Type B pancreatic cell (in vitro differentiated cells): Measurements from ENCODE around the gene CELA3B. TPM values are rescaled to one million over a fixed set of nuclear protein-coding genes. Genes with fewer than 3 reads are reported as not detected.
"Not testable (repeated sequence)": the region's sequence is repeated elsewhere in the genome, so short reads cannot be mapped to it uniquely, and the experiment has no call there.

Experiments used
- DNase-seq: peaks from one replicate; pipeline ENCODE4 v3.0.0; 2021; ENCODE audit warnings: mixed read lengths; ENCODE audit not compliant: unreplicated experiment; ENCODE audit errors: extremely low spot score
- H3K27ac Mint-ChIP-seq: 2 replicates; pipeline ENCODE4 v1.8.0; 2021; ENCODE audit warnings: mild to moderate bottlenecking, mixed read lengths
- H3K27me3 Mint-ChIP-seq: 2 replicates; pipeline ENCODE4 v1.8.0; 2021; ENCODE audit warnings: mixed read lengths
- H3K36me3 Mint-ChIP-seq: 2 replicates; pipeline ENCODE4 v1.8.0; 2021; ENCODE audit warnings: mixed read lengths
- H3K4me1 Mint-ChIP-seq: one replicate; pipeline ENCODE4 v1.8.0; 2021; ENCODE audit warnings: mixed read lengths; ENCODE audit not compliant: unreplicated experiment
- H3K4me3 Mint-ChIP-seq: 2 replicates; pipeline ENCODE4 v1.8.0; 2021; ENCODE audit warnings: mild to moderate bottlenecking, mixed read lengths
- H3K9me3 Mint-ChIP-seq: 2 replicates; pipeline ENCODE4 v1.8.0; 2021; ENCODE audit warnings: mixed read lengths
- CTCF ChIP-seq: fragments of 200-600 bp; sonication (generic); conservative IDR thresholded peaks from 2 replicates; pipeline ENCODE4 v1.5.0; 2021; ENCODE audit warnings: antibody characterized with exemption, mild to moderate bottlenecking
- total RNA-seq: library from RNA; stranded (reverse); gene quantifications from 2 replicates; pipeline ENCODE4 v1.2.1, GENCODE V29; 2021; ENCODE audit warnings: low replicate concordance

Gene CELA3B
- total RNA-seq, 1 donor from 2014 or later: not detected

- H3K27ac Mint-ChIP-seq: peak overlapping the region; percentile 51
- not testable (repeated sequence) for H3K36me3 Mint-ChIP-seq, H3K4me1 Mint-ChIP-seq, H3K4me3 Mint-ChIP-seq, DNase-seq, H3K27me3 Mint-ChIP-seq, H3K9me3 Mint-ChIP-seq
Measured at GRCh38 chr1:21999645-22000044, 22.8 kb downstream of the CELA3B start.

- H3K4me1 Mint-ChIP-seq: peaks cover under 1% of the 10 kb centered on the region
- TF ChIP-seq CTCF: no peak
- no peaks in the 10 kb centered on the region for H3K9me3 Mint-ChIP-seq
- no peak within 1 kb of the TSS for H3K4me3 Mint-ChIP-seq
- H3K36me3 Mint-ChIP-seq: no peaks in the 10 kb centered on the region
- peak within 1 kb of the TSS; percentile 53 for H3K27ac Mint-ChIP-seq
- DNase-seq: no peak
- no peaks in the 10 kb centered on the region for H3K27me3 Mint-ChIP-seq
Measured at GRCh38 chr1:22001409-22001808, 24.6 kb downstream of the CELA3B start, which contains the start of gene CELA3A. TSS of gene CELA3A (plus strand) at chr1:22001657. CDS start at chr1:22001675, 18 bp downstream.

GRCh38 chr1:22002461-22002860, 25.6 kb downstream of the CELA3B start:
- not testable (repeated sequence) for H3K4me1 Mint-ChIP-seq, H3K36me3 Mint-ChIP-seq, H3K4me3 Mint-ChIP-seq, H3K9me3 Mint-ChIP-seq, H3K27me3 Mint-ChIP-seq, DNase-seq, H3K27ac Mint-ChIP-seq

- not testable (repeated sequence) for H3K36me3 Mint-ChIP-seq, H3K9me3 Mint-ChIP-seq, H3K4me3 Mint-ChIP-seq, H3K27me3 Mint-ChIP-seq, H3K27ac Mint-ChIP-seq, DNase-seq, H3K4me1 Mint-ChIP-seq
Measured at GRCh38 chr1:22002875-22003274, 26.1 kb downstream of the CELA3B start.

GRCh38 chr1:22003959-22004358, 27.1 kb downstream of the CELA3B start:
- not testable (repeated sequence) for H3K4me1 Mint-ChIP-seq, H3K9me3 Mint-ChIP-seq, DNase-seq, H3K36me3 Mint-ChIP-seq, H3K27ac Mint-ChIP-seq, H3K27me3 Mint-ChIP-seq, H3K4me3 Mint-ChIP-seq

- not testable (repeated sequence) for H3K9me3 Mint-ChIP-seq, H3K36me3 Mint-ChIP-seq, H3K4me3 Mint-ChIP-seq, H3K27me3 Mint-ChIP-seq, H3K4me1 Mint-ChIP-seq, DNase-seq, H3K27ac Mint-ChIP-seq
- TF ChIP-seq CTCF: peak; percentile 62
Measured at GRCh38 chr1:22005261-22006149, 28.7 kb downstream of the CELA3B start.

GRCh38 chr1:22006736-22007135, 29.9 kb downstream of the CELA3B start:
- not testable (repeated sequence) for H3K27me3 Mint-ChIP-seq, H3K4me1 Mint-ChIP-seq, H3K36me3 Mint-ChIP-seq, DNase-seq, H3K27ac Mint-ChIP-seq, H3K9me3 Mint-ChIP-seq, H3K4me3 Mint-ChIP-seq

- H3K9me3 Mint-ChIP-seq, H3K27me3 Mint-ChIP-seq, DNase-seq, H3K4me3 Mint-ChIP-seq, H3K4me1 Mint-ChIP-seq, H3K36me3 Mint-ChIP-seq, H3K27ac Mint-ChIP-seq: not testable (repeated sequence)
Measured at GRCh38 chr1:22007262-22007661, 30.4 kb downstream of the CELA3B start.

GRCh38 chr1:22009566-22009965, 32.7 kb downstream of the CELA3B start:
- H3K4me1 Mint-ChIP-seq: not testable (repeated sequence)

GRCh38 chr1:22012752-22013151, 35.9 kb downstream of the CELA3B start:
- not testable (repeated sequence) for H3K4me3 Mint-ChIP-seq, H3K4me1 Mint-ChIP-seq, H3K27ac Mint-ChIP-seq, DNase-seq, H3K27me3 Mint-ChIP-seq, H3K9me3 Mint-ChIP-seq, H3K36me3 Mint-ChIP-seq

More at GRCh38 chr1:22009566-22009965, 32.7 kb downstream of the CELA3B start:
- not testable (repeated sequence) for H3K36me3 Mint-ChIP-seq, H3K27me3 Mint-ChIP-seq, H3K4me3 Mint-ChIP-seq, H3K9me3 Mint-ChIP-seq, DNase-seq, H3K27ac Mint-ChIP-seq

- not testable (repeated sequence) for DNase-seq, H3K36me3 Mint-ChIP-seq, H3K4me3 Mint-ChIP-seq, H3K27ac Mint-ChIP-seq, H3K27me3 Mint-ChIP-seq, H3K4me1 Mint-ChIP-seq, H3K9me3 Mint-ChIP-seq
Measured at GRCh38 chr1:22014575-22015206, 37.9 kb downstream of the CELA3B start.
